ENCODE data around the gene NRCAM. TPM values are rescaled to one million over a fixed set of nuclear protein-coding genes. Genes with fewer than 3 reads are reported as not detected.

The NRCAM gene
- total RNA-seq, 1 experiment from 2014 or later, result 40.3 TPM

DNA sequence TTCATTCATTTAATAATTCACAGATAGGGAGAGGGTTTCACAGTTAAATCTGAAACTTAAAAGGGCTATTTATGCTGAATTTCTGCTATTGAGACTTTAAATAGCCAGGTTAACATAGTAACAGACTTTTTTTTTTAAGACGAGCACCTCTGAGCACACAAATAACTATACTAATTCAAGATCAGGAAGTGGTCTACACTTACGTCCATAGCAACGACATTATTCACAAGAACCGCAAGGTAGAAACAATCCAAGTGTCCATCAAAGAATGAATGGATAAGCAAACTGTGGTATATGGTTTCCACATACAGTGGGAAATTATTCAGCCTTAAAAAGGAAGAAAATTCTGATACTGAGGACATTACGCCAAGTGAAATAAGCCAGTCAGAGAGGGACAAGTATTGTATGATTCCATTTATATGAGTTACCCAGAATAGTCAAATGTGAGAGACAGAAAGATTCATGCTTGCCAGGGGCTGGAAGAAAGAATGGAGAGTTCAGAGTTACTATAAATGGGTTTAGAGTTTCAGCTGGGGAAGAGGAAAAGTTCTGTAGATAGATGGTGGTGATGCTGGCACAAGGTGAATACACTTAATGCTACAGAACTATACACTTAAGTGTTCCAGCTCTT, 185.7 kb downstream of the NRCAM start:
- Histone ChIP-seq H3K4me2 (no peak overlapping the region), H4K20me1 (ENCODE audit: insufficient read depth) (no peaks in the 10 kb centered on the region), H2AFZ (no peak overlapping the region), H3K79me2 (ENCODE audit: low read depth) (no peaks in the 10 kb centered on the region), H3F3A (ENCODE audit: insufficient read depth, low read depth) (no peaks in the 10 kb centered on the region; the same call in 1 of the 2 replicates), H3K27me3 (ENCODE audit: insufficient read depth, low read depth) (no peaks in the 10 kb centered on the region), H3K9me3 (ENCODE audit: insufficient read depth, low read depth) (no peaks in the 10 kb centered on the region), H3K4me1 (replicated peaks; ENCODE audit: insufficient read depth) (peaks cover 15% of the 10 kb centered on the region; the same call in 1 of the 2 replicates), H3K36me3 (ENCODE audit: low read depth) (no peaks in the 10 kb centered on the region), H3K4me3 (no peak overlapping the region), H3K9me2 (ENCODE audit: insufficient read depth) (no peaks in the 10 kb centered on the region), H3K27ac (no peak overlapping the region)
- DNase-seq, result no peak
- TF ChIP-seq, protein P1, sequence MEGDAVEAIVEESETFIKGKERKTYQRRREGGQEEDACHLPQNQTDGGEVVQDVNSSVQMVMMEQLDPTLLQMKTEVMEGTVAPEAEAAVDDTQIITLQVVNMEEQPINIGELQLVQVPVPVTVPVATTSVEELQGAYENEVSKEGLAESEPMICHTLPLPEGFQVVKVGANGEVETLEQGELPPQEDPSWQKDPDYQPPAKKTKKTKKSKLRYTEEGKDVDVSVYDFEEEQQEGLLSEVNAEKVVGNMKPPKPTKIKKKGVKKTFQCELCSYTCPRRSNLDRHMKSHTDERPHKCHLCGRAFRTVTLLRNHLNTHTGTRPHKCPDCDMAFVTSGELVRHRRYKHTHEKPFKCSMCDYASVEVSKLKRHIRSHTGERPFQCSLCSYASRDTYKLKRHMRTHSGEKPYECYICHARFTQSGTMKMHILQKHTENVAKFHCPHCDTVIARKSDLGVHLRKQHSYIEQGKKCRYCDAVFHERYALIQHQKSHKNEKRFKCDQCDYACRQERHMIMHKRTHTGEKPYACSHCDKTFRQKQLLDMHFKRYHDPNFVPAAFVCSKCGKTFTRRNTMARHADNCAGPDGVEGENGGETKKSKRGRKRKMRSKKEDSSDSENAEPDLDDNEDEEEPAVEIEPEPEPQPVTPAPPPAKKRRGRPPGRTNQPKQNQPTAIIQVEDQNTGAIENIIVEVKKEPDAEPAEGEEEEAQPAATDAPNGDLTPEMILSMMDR (conservative IDR thresholded peaks at IDR 0.05), result no peak
- no peak for TF ChIP-seq EZH2 (IDR thresholded peaks at IDR 0.05; ENCODE audit: low read depth)
- intact Hi-C loops (cut with micrococcal nuclease; ENCODE audit: unreplicated experiment), result no loop called here
- ChIA-PET CTCF (no interaction called here), POLR2A (ENCODE audit: unreplicated experiment) (interaction anchor here (0.6 kb wide), 1 partner anchor 233 kb away, joined by 3 read pairs; no protein-coding TSS in a partner anchor)
- no TSS peak for BruUV-seq (replicated peaks)

DNA sequence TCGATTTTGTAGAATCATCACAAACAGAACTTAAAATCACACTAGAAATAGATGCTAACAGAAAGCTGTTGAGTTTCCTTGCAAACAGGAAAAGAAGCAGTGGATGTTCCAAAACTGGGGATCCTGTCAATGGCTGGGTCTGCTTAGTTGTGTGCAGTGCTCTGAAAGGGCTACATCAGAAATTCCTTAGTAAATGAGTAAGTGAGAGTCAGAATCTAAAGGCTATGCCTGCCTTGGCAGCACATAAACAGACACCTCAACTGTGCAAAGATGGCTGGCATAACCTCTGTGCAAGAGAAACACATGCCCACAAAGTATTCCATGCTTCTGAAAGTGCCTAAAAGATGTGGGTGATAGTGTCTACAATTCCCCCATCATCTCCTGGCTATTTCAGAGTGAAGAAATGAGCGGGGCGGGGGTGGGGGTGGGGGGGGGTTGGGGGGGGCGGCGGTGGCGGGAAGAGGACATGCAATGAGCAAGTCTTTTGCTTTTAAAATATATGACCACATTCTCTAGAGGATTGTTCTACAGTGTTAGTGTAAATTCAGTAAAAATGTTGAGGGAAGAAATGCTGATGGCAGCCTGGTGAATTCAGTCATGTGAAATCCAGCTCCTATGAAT, 187.9 kb downstream of the NRCAM start:
- BruUV-seq (replicated peaks), result no TSS peak

GRCh38 chr7:108267615-108268014, 188.6 kb downstream of the NRCAM start:
- intact Hi-C loops (cut with micrococcal nuclease; ENCODE audit: unreplicated experiment), result no loop called here
- no peaks in the 10 kb centered on the region for H3K36me3 ChIP-seq (ENCODE audit: low read depth)
- no peaks in the 10 kb centered on the region; the same call in 1 of the 2 replicates for H3F3A ChIP-seq (ENCODE audit: insufficient read depth, low read depth)
- BruUV-seq (replicated peaks), result no TSS peak
- no peaks in the 10 kb centered on the region for H3K27me3 ChIP-seq (ENCODE audit: insufficient read depth, low read depth)
- no peak overlapping the region for H3K4me3 ChIP-seq
- H3K4me1 ChIP-seq (replicated peaks; ENCODE audit: insufficient read depth), result peaks cover 15% of the 10 kb centered on the region; the same call in 1 of the 2 replicates
- no peak for DNase-seq
- H3K27ac ChIP-seq, result no peak overlapping the region
- H3K79me2 ChIP-seq (ENCODE audit: low read depth), result no peaks in the 10 kb centered on the region
- no peaks in the 10 kb centered on the region for H3K9me3 ChIP-seq (ENCODE audit: insufficient read depth, low read depth)
- ChIA-PET POLR2A (ENCODE audit: unreplicated experiment) (interaction anchor here (0.7 kb wide), 1 partner anchor 22 kb away, joined by 7 read pairs; no protein-coding TSS in a partner anchor), CTCF (no interaction called here)
- no peaks in the 10 kb centered on the region for H3K9me2 ChIP-seq (ENCODE audit: insufficient read depth)
- no peak overlapping the region for H3K4me2 ChIP-seq
- no peaks in the 10 kb centered on the region for H4K20me1 ChIP-seq (ENCODE audit: insufficient read depth)
- TF ChIP-seq, protein P1 (conservative IDR thresholded peaks at IDR 0.05), result no peak
- TF ChIP-seq EZH2 (IDR thresholded peaks at IDR 0.05; ENCODE audit: low read depth), result no peak
- H2AFZ ChIP-seq, result no peak overlapping the region

More for the DNA sequence above, 187.9 kb downstream of the NRCAM start:
- Histone ChIP-seq H3K4me2 (no peak overlapping the region), H3K4me3 (no peak overlapping the region), H3K27me3 (ENCODE audit: insufficient read depth, low read depth) (no peaks in the 10 kb centered on the region), H3K27ac (no peak overlapping the region), H3F3A (ENCODE audit: insufficient read depth, low read depth) (no peaks in the 10 kb centered on the region; the same call in 1 of the 2 replicates), H4K20me1 (ENCODE audit: insufficient read depth) (no peaks in the 10 kb centered on the region), H2AFZ (no peak overlapping the region), H3K79me2 (ENCODE audit: low read depth) (no peaks in the 10 kb centered on the region), H3K9me2 (ENCODE audit: insufficient read depth) (no peaks in the 10 kb centered on the region), H3K9me3 (ENCODE audit: insufficient read depth, low read depth) (no peaks in the 10 kb centered on the region), H3K4me1 (replicated peaks; ENCODE audit: insufficient read depth) (peaks cover 15% of the 10 kb centered on the region; the same call in 1 of the 2 replicates), H3K36me3 (ENCODE audit: low read depth) (no peaks in the 10 kb centered on the region)
- intact Hi-C loops (cut with micrococcal nuclease; ENCODE audit: unreplicated experiment), result no loop called here
- no peak for DNase-seq
- TF ChIP-seq EZH2 (IDR thresholded peaks at IDR 0.05; ENCODE audit: low read depth), result no peak
- ChIA-PET CTCF (no interaction called here), POLR2A (ENCODE audit: unreplicated experiment) (interaction anchor here (0.7 kb wide), 1 partner anchor 23 kb away, joined by 7 read pairs; no protein-coding TSS in a partner anchor)

Measured in PC-9 (cell line).